Common myeloid progenitor, CD34-positive (primary cell): ENCODE results near the gene SLC22A3.

Experiments used
- CTCF ChIA-PET: fragments of 350-600 bp; sonication (Branson Sonifier 250); formaldehyde crosslinking; loops from one replicate; lab custom pipeline; 2021; ENCODE audit warnings: antibody characterized with exemption; lab: Charles Lee
- POLR2A ChIA-PET: fragments of 350-600 bp; sonication (Branson Sonifier 250); formaldehyde crosslinking; loops from one replicate; lab custom pipeline; 2021; ENCODE audit warnings: antibody characterized with exemption; lab: Charles Lee
- DNase-seq, 3 donors: peaks; one replicate each; pipeline versions ENCODE4 v3.0.0 to v3.0.0-alpha.2; 2013
- H3K27ac ChIP-seq, 2 experiments: 1 replicate in 1 of 2; 2 replicates in 1 of 2; pipeline ENCODE4 v1.7.0; 2013; ENCODE audit warnings: inconsistent platforms in 2 of 2, low read length in 2 of 2, mild to moderate bottlenecking in 2 of 2, low read depth in 1 of 2, moderate library complexity in 1 of 2; ENCODE audit not compliant: severe bottlenecking in 2 of 2, insufficient read depth in 1 of 2, poor library complexity in 1 of 2
- H3K27me3 ChIP-seq, 5 experiments: replicated peaks in 2 of 5; 1 replicate in 3 of 5; 2 replicates in 2 of 5; pipeline versions ENCODE4 v1.6.1 to v1.7.0; 2013; ENCODE audit warnings: low read length in 4 of 5, mild to moderate bottlenecking in 2 of 5, moderate library complexity in 2 of 5, inconsistent platforms in 1 of 5; ENCODE audit not compliant: insufficient read depth in 5 of 5, control insufficient read depth in 4 of 5
- H3K36me3 ChIP-seq, 4 experiments: 1 replicate in 2 of 4; 2 replicates in 2 of 4; pipeline versions ENCODE4 v1.6.1 to v1.7.0; 2013; ENCODE audit warnings: low read length in 3 of 4, control low read depth in 1 of 4, mild to moderate bottlenecking in 1 of 4; ENCODE audit not compliant: control insufficient read depth in 4 of 4, insufficient read depth in 4 of 4
- H3K4me1 ChIP-seq, 4 experiments: 1 replicate in 3 of 4; 2 replicates in 1 of 4; pipeline versions ENCODE4 v1.6.1 to v1.7.1; 2013; ENCODE audit warnings: low read length in 3 of 4, mild to moderate bottlenecking in 3 of 4, control low read depth in 1 of 4, inconsistent platforms in 1 of 4, moderate library complexity in 1 of 4; ENCODE audit not compliant: control insufficient read depth in 4 of 4, insufficient read depth in 4 of 4; ENCODE audit errors: control extremely low read depth in 1 of 4
- H3K4me3 ChIP-seq, 7 experiments: 1 replicate in 4 of 7; 2 replicates in 3 of 7; pipeline versions ENCODE4 v1.5.1 to v1.7.0; 2013; ENCODE audit warnings: mild to moderate bottlenecking in 7 of 7, low read length in 6 of 7, moderate library complexity in 6 of 7, inconsistent platforms in 2 of 7, low read depth in 2 of 7, control low read depth in 1 of 7; ENCODE audit not compliant: insufficient read depth in 4 of 7, control insufficient read depth in 1 of 7; ENCODE audit errors: extremely low read depth in 1 of 7
- H3K9me3 ChIP-seq, 5 experiments: 1 replicate in 4 of 5; 2 replicates in 1 of 5; pipeline versions ENCODE4 v1.6.1 to v1.7.1; 2013; ENCODE audit warnings: low read length in 4 of 5, mild to moderate bottlenecking in 2 of 5, inconsistent platforms in 1 of 5, low read depth in 1 of 5, moderate library complexity in 1 of 5; ENCODE audit not compliant: control insufficient read depth in 4 of 5, insufficient read depth in 2 of 5; ENCODE audit errors: control extremely low read depth in 1 of 5
- WGBS: methylation state at CpG from one replicate; pipeline ENCODE4 v1.1.5; 2013; ENCODE audit not compliant: insufficient coverage; 5-methylcytosine and 5-hydroxymethylcytosine counted together

Gene SLC22A3

DNA sequence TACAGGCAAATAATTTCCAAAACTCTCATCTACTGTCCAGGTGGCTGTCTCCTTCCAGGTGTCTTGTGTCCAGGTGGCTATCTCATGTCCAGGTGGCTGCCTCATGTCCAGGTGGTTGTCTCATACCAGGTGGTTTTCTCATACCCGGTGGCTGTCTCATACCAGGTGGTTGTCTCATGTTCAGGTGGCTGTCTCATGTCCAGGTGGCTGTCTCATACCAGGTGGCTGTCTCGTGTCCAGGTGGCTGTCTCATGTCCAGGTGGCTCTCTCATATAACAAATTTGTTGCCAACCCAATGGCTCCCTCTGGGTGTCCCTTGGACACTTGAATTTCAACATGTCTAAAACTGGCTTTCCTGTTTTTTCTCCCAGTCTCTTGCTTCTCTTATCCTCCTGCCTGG, 14.3 kb upstream of the SLC22A3 start:
- WGBS, result 89% methylated on average over 2 of the region's 2 CpGs

DNA sequence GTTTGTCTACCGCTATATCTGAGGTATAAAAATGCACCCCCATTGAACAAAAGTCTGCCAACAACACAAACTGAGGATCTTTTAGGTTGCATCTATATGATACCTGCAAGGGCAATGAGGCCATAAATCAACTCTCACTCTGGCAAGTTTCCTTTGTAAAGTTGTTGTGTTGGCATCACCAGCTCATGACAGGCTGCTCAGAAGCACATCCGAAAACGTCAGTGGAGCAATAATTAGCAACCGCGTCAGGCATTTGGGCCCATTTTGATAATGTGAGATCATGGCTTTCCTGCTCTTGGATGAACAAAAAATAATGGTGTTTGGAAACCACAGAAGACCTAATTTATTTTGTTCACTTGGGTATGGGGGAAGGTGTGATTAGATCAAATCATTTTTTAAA, 12.0 kb upstream of the SLC22A3 start:
- H3K4me1 ChIP-seq, result no peaks in the 10 kb centered on the region
- H3K9me3 ChIP-seq, result no peaks in the 10 kb centered on the region
- no peak overlapping the region for H3K4me3 ChIP-seq
- 89% methylated on average over 4 of the region's 5 CpGs for WGBS
- no peaks in the 10 kb centered on the region for H3K36me3 ChIP-seq
- peaks cover 0 to 19% (median 8%) of the 10 kb centered on the region in 5 experiments for H3K27me3 ChIP-seq
- CTCF ChIA-PET, result no interaction called here
- POLR2A ChIA-PET, result no interaction called here
- no peak overlapping the region for H3K27ac ChIP-seq
- no peak for DNase-seq

More for the DNA sequence above, 14.3 kb upstream of the SLC22A3 start:
- ChIA-PET CTCF (no interaction called here), POLR2A (no interaction called here)
- H3K27me3 ChIP-seq, result peaks cover 0 to 10% (median 5%) of the 10 kb centered on the region in 5 experiments
- H3K9me3 ChIP-seq, result no peaks in the 10 kb centered on the region
- H3K36me3 ChIP-seq, result no peaks in the 10 kb centered on the region
- no peaks in the 10 kb centered on the region for H3K4me1 ChIP-seq
- H3K27ac ChIP-seq, result no peak overlapping the region
- no peak for DNase-seq
- no peak overlapping the region for H3K4me3 ChIP-seq

DNA sequence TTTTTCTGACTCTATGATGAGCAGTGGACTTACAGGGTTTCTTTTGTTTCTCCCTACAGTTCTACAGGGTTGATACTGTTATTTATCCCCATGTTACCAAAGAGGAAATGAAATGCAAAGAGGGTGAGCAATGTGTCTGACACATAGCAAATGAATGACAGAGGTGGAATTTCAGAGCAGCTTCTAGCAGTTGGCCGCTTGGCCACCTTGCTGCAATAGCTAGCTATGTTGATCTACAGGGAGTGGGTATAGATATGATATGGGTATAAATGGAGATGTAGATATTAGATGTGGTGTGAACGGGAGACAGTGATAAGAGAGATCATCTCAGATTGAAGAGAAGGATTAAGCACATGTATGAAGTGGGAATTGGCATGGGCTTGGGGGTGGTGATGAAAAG, 10.9 kb upstream of the SLC22A3 start:
- ChIA-PET CTCF (no interaction called here), POLR2A (no interaction called here)
- 94% methylated on average over 2 of the region's 2 CpGs for WGBS
- no peak for DNase-seq
- Histone ChIP-seq H3K36me3 (no peaks in the 10 kb centered on the region), H3K4me3 (no peak overlapping the region), H3K9me3 (no peaks in the 10 kb centered on the region), H3K4me1 (no peaks in the 10 kb centered on the region), H3K27me3 (peaks cover 0 to 19% (median 8%) of the 10 kb centered on the region in 5 experiments), H3K27ac (no peak overlapping the region)

DNA sequence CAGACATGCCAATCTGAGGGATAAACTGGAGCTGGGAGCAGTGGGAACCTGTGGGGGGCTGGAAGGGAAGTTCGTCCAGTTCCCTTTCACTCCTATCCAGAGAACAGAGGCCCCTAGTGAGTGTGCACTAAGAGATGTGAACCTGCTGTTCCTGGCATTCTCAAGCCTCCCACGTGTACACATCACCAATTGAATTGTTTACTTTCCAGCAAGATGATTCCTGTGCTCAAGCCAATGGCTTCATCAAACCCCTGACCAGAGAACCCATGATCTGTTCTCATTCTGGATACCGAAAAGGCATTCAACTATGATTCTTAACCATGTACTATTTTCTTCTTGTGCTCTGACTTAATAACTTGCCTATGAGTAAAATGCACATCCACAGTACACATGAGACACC, 10.2 kb upstream of the SLC22A3 start:
- no peak overlapping the region for H3K27ac ChIP-seq
- no peaks in the 10 kb centered on the region for H3K36me3 ChIP-seq
- no peak overlapping the region for H3K4me3 ChIP-seq
- H3K27me3 ChIP-seq, result peaks cover 0 to 20% (median 8%) of the 10 kb centered on the region in 5 experiments
- ChIA-PET POLR2A (no interaction called here), CTCF (no interaction called here)
- no peak for DNase-seq
- H3K9me3 ChIP-seq, result no peaks in the 10 kb centered on the region
- WGBS, result 93% methylated on average over 3 of the region's 3 CpGs
- no peaks in the 10 kb centered on the region for H3K4me1 ChIP-seq

DNA sequence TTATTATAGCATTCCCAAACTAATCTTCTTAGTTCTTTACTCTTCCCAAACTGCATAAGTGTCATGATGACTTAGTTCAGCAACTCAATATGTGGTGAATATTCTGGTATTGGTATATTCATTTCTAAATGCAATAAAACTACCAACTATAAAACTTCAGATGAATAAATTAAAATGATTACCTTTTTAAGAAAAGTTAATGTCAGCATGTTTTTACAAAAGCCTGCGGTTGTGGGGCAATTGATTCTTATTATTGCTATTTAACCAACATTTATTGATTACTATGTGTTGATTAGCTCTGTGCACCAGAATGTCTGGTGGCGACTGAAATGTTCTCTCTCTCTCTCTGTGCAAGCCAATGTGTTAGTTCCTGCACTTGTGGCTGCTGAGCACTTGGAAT, 5.0 kb upstream of the SLC22A3 start:
- ChIA-PET CTCF (no interaction called here), POLR2A (no interaction called here)
- no peak overlapping the region for H3K4me3 ChIP-seq
- H3K4me1 ChIP-seq, result peaks cover 0 to under 1% (median 0%) of the 10 kb centered on the region in 4 experiments
- WGBS, result no CpG with 5 or more reads among the region's 2 CpGs
- peaks cover 0 to 56% (median 23%) of the 10 kb centered on the region in 5 experiments for H3K27me3 ChIP-seq
- DNase-seq, result no peak
- no peaks in the 10 kb centered on the region for H3K9me3 ChIP-seq
- no peaks in the 10 kb centered on the region for H3K36me3 ChIP-seq
- H3K27ac ChIP-seq, result no peak overlapping the region

DNA sequence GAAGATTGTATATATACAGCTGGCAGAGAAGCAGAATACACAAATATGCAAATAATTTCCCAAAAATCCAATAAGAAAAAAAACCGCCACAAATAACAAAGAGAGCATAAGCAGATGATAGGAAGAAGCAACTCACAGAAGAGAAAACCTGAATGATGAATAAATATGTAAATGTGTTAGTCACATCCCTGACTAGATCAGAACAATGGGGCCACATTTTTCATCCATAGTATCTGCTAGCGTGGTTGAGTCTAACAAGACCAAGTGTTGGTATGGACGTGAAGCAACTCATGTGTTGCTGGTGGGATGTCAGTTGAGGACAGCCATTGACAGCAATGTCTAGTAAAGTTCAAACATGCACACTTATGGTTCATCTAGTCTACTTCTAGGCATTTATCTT, 3.9 kb upstream of the SLC22A3 start:
- CTCF ChIA-PET, result no interaction called here
- no peak for DNase-seq
- H3K36me3 ChIP-seq, result no peaks in the 10 kb centered on the region
- POLR2A ChIA-PET, result no interaction called here
- no peaks in the 10 kb centered on the region for H3K9me3 ChIP-seq
- WGBS, result 100% methylated on average over 2 of the region's 3 CpGs
- no peak overlapping the region for H3K4me3 ChIP-seq
- H3K27ac ChIP-seq, result no peak overlapping the region
- H3K27me3 ChIP-seq, result peaks cover 0 to 67% (median 28%) of the 10 kb centered on the region in 5 experiments
- peaks cover 0 to 11% (median 4%) of the 10 kb centered on the region in 4 experiments for H3K4me1 ChIP-seq

DNA sequence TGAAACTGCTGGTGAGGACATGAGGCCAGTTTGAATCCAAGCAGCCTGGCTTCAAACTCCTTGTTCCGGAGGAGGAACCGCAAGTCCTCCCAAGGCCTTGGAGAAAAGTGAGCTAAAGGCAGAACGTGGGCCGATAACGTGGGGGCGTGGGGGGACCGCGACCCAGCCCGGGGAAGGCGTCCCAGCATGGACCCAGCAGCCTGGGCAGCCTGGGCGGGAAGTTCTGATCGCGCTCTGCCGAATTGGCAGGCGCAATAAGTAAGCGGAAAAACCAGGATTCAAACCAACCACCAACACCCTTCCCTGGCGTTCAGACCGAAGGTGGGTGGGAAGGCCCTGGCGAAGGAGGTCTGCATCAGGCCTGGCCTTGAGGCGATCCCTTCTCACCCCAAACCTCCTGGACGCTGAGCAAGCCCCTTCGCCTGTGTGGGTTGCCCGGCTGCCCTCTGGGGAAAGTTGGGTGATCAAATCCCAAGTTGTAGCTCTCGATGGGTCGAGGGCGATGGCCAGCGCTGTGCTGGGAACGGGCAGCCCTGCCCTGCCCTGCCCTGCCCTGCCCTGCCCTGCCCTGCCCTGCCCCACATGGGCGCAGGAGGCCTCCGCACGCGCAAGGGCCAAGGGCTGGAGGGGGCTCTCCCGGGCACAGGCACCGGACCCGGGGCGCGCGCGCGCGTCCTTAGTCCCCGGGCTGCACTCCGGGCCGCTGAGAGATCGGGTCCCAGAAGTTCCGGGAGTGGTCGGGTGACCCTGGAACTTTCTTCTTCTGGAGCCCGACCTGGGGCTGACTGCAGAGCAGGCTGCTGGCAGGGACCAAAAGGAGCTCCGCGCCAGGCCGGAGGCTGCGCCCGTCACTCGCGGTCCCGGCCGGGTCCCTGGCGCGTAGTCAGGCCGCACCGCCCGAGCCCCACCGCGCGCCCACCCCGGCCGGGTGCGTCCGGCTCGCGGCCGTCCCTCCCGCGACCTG, 637 bp upstream of the SLC22A3 start:
- Histone ChIP-seq H3K36me3 (no peaks in the 10 kb centered on the region), H3K27me3 (peaks cover 8 to 79% (median 42%) of the 10 kb centered on the region in 5 experiments), H3K27ac (no peak overlapping the region), H3K4me3 (peak overlapping the region in 1 of 7 experiments; percentile 26), H3K4me1 (peaks cover 0 to 11% (median 4%) of the 10 kb centered on the region in 4 experiments), H3K9me3 (no peaks in the 10 kb centered on the region)
- WGBS, result 24% methylated on average over 60 of the region's 74 CpGs
- DNase-seq, result peak in 1 of 3 donors; percentile 1
- POLR2A ChIA-PET, result no interaction called here
- CTCF ChIA-PET, result interaction anchor here (1.2 kb wide), 1 partner anchor 30 kb away, joined by 3 read pairs; no protein-coding TSS in a partner anchor
